ENCODE measurements around the gene KTN1.

The KTN1 gene

GRCh38 chr14:55614304-55614703 is 34.3 kb downstream of the KTN1 start:
- no peak overlapping the region for H3K4me3 ChIP-seq (ENCODE audit: control insufficient read depth, low read depth, low read length)
- TF ChIP-seq CTCF (IDR thresholded peaks at IDR 0.05; ENCODE audit: control insufficient read depth, insufficient read depth, low read depth, low read length, missing control alignments), result no peak
- no peak for DNase-seq (ENCODE audit: low read depth)

- H3K4me3 ChIP-seq (ENCODE audit: control insufficient read depth, low read depth, low read length), result no peak overlapping the region
- no peak for DNase-seq (ENCODE audit: low read depth)
- no peak for TF ChIP-seq CTCF (IDR thresholded peaks at IDR 0.05; ENCODE audit: control insufficient read depth, insufficient read depth, low read depth, low read length, missing control alignments)
Observed at GRCh38 chr14:55620277-55620676, 40.3 kb downstream of the KTN1 start.

GRCh38 chr14:55620981-55621380 is 41.0 kb downstream of the KTN1 start:
- TF ChIP-seq CTCF (IDR thresholded peaks at IDR 0.05; ENCODE audit: control insufficient read depth, insufficient read depth, low read depth, low read length, missing control alignments), result no peak
- no peak for DNase-seq (ENCODE audit: low read depth)
- H3K4me3 ChIP-seq (ENCODE audit: control insufficient read depth, low read depth, low read length), result no peak overlapping the region

- H3K4me3 ChIP-seq (ENCODE audit: control insufficient read depth, low read depth, low read length), result no peak overlapping the region
- TF ChIP-seq CTCF (IDR thresholded peaks at IDR 0.05; ENCODE audit: control insufficient read depth, insufficient read depth, low read depth, low read length, missing control alignments), result no peak
- no peak for DNase-seq (ENCODE audit: low read depth)
Observed at GRCh38 chr14:55621391-55621790, 41.4 kb downstream of the KTN1 start.

GRCh38 chr14:55624913-55625312 is 44.9 kb downstream of the KTN1 start:
- no peak overlapping the region for H3K4me3 ChIP-seq (ENCODE audit: control insufficient read depth, low read depth, low read length)
- TF ChIP-seq CTCF (IDR thresholded peaks at IDR 0.05; ENCODE audit: control insufficient read depth, insufficient read depth, low read depth, low read length, missing control alignments), result no peak
- no peak for DNase-seq (ENCODE audit: low read depth)

- DNase-seq (ENCODE audit: low read depth), result no peak
- no peak for TF ChIP-seq CTCF (IDR thresholded peaks at IDR 0.05; ENCODE audit: control insufficient read depth, insufficient read depth, low read depth, low read length, missing control alignments)
- H3K4me3 ChIP-seq (ENCODE audit: control insufficient read depth, low read depth, low read length), result no peak overlapping the region
Observed at GRCh38 chr14:55625481-55625880, 45.5 kb downstream of the KTN1 start.

- H3K4me3 ChIP-seq (ENCODE audit: control insufficient read depth, low read depth, low read length), result no peak overlapping the region
- DNase-seq (ENCODE audit: low read depth), result no peak
- no peak for TF ChIP-seq CTCF (IDR thresholded peaks at IDR 0.05; ENCODE audit: control insufficient read depth, insufficient read depth, low read depth, low read length, missing control alignments)
Observed at GRCh38 chr14:55626131-55626530, 46.1 kb downstream of the KTN1 start.
